BE2C (cell line): ENCODE measurements around the gene RGR.

ENCODE experiments used
- DNase-seq: peaks from one replicate; pipeline ENCODE4 v3.0.0-alpha.2; 2020
- H3K27me3 ChIP-seq: fragments of 250-450 bp; sonication (Bioruptor Pico); 2 replicates; pipeline ENCODE4 v1.5.1; 2020; ENCODE audit warnings: mild to moderate bottlenecking
- H3K36me3 ChIP-seq: fragments of 250-450 bp; sonication (Bioruptor Pico); 2 replicates; pipeline ENCODE4 v1.5.1; 2020; ENCODE audit warnings: mild to moderate bottlenecking
- H3K4me1 ChIP-seq: fragments of 250-450 bp; sonication (Bioruptor Pico); 2 replicates; pipeline ENCODE4 v1.5.1; 2020
- H3K4me3 ChIP-seq: 2 replicates; pipeline ENCODE4 v1.5.1; 2011; ENCODE audit warnings: low read depth, low read length
- H3K9me3 ChIP-seq: fragments of 250-450 bp; sonication (Bioruptor Pico); 2 replicates; pipeline ENCODE4 v1.5.1; 2020
- TF ChIP-seq, protein P1 (sequence below): IDR thresholded peaks from 2 replicates; pipeline ENCODE4 v1.5.1; 2012; ENCODE audit warnings: mild to moderate bottlenecking, low read depth, low read length

The RGR gene

GRCh38 chr10:84214612-84215235 is 30.1 kb upstream of the RGR start:
- no peaks in the 10 kb centered on the region for H3K36me3 ChIP-seq
- TF ChIP-seq, protein P1, sequence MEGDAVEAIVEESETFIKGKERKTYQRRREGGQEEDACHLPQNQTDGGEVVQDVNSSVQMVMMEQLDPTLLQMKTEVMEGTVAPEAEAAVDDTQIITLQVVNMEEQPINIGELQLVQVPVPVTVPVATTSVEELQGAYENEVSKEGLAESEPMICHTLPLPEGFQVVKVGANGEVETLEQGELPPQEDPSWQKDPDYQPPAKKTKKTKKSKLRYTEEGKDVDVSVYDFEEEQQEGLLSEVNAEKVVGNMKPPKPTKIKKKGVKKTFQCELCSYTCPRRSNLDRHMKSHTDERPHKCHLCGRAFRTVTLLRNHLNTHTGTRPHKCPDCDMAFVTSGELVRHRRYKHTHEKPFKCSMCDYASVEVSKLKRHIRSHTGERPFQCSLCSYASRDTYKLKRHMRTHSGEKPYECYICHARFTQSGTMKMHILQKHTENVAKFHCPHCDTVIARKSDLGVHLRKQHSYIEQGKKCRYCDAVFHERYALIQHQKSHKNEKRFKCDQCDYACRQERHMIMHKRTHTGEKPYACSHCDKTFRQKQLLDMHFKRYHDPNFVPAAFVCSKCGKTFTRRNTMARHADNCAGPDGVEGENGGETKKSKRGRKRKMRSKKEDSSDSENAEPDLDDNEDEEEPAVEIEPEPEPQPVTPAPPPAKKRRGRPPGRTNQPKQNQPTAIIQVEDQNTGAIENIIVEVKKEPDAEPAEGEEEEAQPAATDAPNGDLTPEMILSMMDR = peak; percentile 39; the same call in 1 of the 2 replicates
- H3K4me3 ChIP-seq = no peak overlapping the region
- H3K27me3 ChIP-seq = no peaks in the 10 kb centered on the region
- no peaks in the 10 kb centered on the region for H3K4me1 ChIP-seq
- DNase-seq = no peak
- H3K9me3 ChIP-seq = no peaks in the 10 kb centered on the region

- no peaks in the 10 kb centered on the region for H3K36me3 ChIP-seq
- H3K4me3 ChIP-seq = no peak overlapping the region
- no peak for DNase-seq
- TF ChIP-seq, protein P1 = no peak
- H3K4me1 ChIP-seq = no peaks in the 10 kb centered on the region
- no peaks in the 10 kb centered on the region for H3K9me3 ChIP-seq
- no peaks in the 10 kb centered on the region for H3K27me3 ChIP-seq
These were observed 28.0 kb upstream of the RGR start for GRCh38 chr10:84216834-84217233.

DNA sequence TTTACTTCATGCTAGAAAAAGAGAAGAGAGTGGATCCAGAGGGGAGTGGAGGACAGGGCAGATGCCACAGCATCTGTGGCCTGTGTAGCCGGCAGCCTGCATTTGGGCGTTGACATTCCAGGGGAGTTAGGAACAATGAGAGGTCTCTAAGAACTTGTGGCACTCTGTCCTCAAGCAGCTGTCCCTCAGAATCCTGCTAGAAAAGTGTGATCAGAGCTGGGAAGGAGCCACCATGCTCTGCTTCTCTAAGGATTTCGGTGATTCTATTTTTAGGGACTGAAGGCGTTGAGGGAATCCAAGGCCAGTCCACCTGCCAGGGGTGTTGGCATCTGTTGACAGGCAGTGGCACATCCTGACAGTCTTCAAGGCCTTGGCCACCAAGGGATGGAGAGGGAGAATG is 27.1 kb upstream of the RGR start:
- Histone ChIP-seq H3K4me3 (no peak overlapping the region), H3K9me3 (no peaks in the 10 kb centered on the region), H3K27me3 (no peaks in the 10 kb centered on the region), H3K4me1 (no peaks in the 10 kb centered on the region), H3K36me3 (no peaks in the 10 kb centered on the region)
- DNase-seq = no peak
- TF ChIP-seq, protein P1 = no peak

DNA sequence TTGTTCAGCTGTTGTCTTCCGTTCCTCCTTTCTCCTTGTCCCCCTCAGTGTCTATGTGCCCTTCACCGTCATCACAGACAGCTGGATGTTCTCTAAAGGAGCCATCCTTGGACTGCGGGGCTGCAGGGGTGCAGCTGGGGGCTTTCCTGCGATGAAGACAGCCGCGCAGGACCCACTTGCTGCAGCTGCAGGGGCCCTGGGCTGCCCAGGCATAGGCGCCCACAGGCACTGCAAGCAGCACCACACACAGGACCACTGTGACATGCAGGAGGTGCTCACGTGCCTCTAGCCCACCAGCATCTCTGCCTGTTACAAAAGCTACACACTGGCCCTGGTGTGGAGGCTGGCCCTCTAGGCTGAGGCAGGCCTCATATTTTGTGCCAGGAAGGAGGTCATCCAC is 22.9 kb upstream of the RGR start:
- H3K4me3 ChIP-seq = no peak overlapping the region
- H3K9me3 ChIP-seq = no peaks in the 10 kb centered on the region
- no peaks in the 10 kb centered on the region for H3K27me3 ChIP-seq
- no peaks in the 10 kb centered on the region for H3K4me1 ChIP-seq
- H3K36me3 ChIP-seq = no peaks in the 10 kb centered on the region
- DNase-seq = no peak
- TF ChIP-seq, protein P1 = no peak

DNA sequence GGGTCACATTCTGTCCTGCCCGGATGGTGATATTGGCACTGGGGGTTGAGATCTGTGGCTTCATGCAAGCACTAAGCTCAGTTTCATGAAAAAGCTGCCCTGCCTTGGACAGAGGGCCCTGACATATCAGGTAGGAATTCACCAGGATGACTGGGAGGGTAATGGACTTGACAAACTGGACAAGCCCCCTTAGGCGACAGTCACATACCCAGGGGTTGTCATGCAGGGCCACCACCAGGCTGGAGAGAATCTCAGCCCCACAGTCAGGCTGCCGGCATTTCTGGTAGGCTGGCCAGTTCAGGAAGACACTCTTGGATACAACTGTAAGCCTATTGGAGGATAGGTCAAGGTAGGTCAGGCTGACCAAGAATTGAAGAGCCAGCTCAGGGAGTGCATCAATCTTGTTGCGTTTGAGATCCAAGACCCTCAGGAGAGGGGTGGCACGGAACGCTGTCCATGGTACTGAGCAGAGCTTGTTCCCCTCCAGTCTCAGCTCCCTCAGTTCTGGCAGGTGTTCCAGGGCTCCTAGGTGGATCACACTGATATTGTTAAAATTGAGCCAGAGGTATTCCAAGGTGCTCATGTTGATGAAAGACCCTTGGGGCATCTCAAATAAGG is 20.3 kb upstream of the RGR start:
- Histone ChIP-seq H3K27me3 (no peaks in the 10 kb centered on the region), H3K36me3 (no peaks in the 10 kb centered on the region), H3K9me3 (no peaks in the 10 kb centered on the region), H3K4me1 (no peaks in the 10 kb centered on the region), H3K4me3 (no peak overlapping the region)
- DNase-seq = no peak
- TF ChIP-seq, protein P1 = no peak

DNA sequence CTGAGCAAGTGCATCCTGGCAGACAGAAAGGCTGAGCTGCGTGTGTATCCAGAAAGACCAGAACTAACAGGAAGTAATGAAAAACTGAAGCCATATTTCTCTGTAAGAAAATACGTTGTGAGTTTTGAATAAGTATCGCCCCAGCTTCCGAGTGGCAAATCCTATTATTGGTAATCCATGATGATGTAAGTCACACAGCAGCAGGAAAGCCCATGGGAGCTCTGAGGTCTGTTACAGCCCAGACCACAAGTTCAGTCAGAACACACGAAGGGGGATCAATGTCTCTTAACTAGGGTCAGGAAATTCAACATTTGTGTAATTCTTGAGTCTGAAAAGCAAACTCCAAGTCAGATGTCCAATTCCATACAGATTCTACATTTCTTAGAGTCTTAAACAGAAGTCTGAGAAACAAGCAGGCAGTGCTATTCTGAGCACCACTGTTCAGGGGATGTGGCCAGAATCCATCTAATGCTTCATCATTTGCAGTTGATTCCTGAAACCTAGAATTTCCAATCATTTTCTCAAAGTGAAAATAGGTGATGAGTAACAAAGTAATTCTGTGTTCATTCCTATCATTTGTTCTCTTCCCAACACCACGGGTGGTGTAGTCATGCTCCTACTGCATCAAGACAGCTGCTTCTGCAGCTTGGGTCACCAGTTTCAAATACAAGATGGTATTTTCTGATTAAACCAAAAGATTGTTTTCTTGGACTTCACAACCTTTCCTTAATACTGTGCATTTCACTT is 19.3 kb upstream of the RGR start, which contains the start of gene LRIT2:
LRIT2 (minus strand) TSS at position 118 of the 747 bp plus-strand sequence; CDS start at position 94, 24 bp downstream.
- Histone ChIP-seq H3K27me3 (no peaks in the 10 kb centered on the region), H3K4me1 (no peaks in the 10 kb centered on the region), H3K9me3 (no peaks in the 10 kb centered on the region), H3K4me3 (no peak within 1 kb of the TSS), H3K36me3 (no peaks in the 10 kb centered on the region)
- no peak for DNase-seq
- TF ChIP-seq, protein P1 = no peak
